Ureter (tissue), 1 donor: ENCODE measurements around the gene CXADR. TPM values are rescaled to one million over a fixed set of nuclear protein-coding genes. Genes with fewer than 3 reads are reported as not detected.
A peak's percentile ranks its signal among the peaks of the same experiment; 100 is the strongest.

ENCODE experiments used
- DNase-seq: peaks from one replicate; pipeline ENCODE4 v3.0.0-alpha.2; 2020; ENCODE audit warnings: low spot score
- total RNA-seq: library from RNA; stranded (reverse); gene quantifications from one replicate; pipeline ENCODE4 v1.2.4, GENCODE V29; 2023
- donor health status: DM: yes; HTN: yes; CAD: no.

Gene CXADR
- total RNA-seq, 1 donor from 2014 or later, result 80.8 TPM

- no peak for DNase-seq
Measured at GRCh38 chr21:17607684-17608083, 94.8 kb downstream of the CXADR start.

GRCh38 chr21:17609681-17610080 lies 96.8 kb downstream of the CXADR start:
- no peak for DNase-seq

GRCh38 chr21:17610911-17611310 lies 98.1 kb downstream of the CXADR start:
- no peak for DNase-seq

GRCh38 chr21:17611414-17612022 lies 98.7 kb downstream of the CXADR start:
- DNase-seq, result peak; percentile 81

GRCh38 chr21:17612023-17612564 lies 99.3 kb downstream of the CXADR start:
- DNase-seq, result peak; percentile 59

- DNase-seq, result peak; percentile 83
Measured at GRCh38 chr21:17612565-17613241, 99.9 kb downstream of the CXADR start, which contains the start of gene BTG3. Gene BTG3, minus strand, starts transcription at chr21:17612901. Its CDS starts 3,757 bp downstream, at chr21:17609144.

GRCh38 chr21:17613242-17613676 lies 100.4 kb downstream of the CXADR start:
- DNase-seq, result peak; percentile 52

DNA sequence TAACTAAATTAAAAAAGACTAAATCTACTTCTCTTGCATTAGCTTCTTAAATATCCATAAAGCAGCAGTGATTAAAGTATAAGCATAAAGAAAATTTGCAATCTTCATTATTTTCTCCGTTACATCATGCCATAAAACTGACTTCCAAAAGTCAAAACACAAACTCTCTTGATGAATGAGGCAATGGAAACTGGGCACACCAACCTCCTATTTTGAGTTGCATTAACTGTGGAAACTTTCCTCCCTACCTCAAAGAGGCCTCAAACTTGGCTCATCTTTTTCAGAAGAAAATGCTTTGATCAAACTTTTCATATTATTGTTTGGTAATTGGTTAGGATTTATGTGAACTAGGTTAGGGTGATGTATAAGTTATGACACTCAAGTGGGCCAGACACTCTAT lies 104.0 kb downstream of the CXADR start:
- no peak for DNase-seq

DNA sequence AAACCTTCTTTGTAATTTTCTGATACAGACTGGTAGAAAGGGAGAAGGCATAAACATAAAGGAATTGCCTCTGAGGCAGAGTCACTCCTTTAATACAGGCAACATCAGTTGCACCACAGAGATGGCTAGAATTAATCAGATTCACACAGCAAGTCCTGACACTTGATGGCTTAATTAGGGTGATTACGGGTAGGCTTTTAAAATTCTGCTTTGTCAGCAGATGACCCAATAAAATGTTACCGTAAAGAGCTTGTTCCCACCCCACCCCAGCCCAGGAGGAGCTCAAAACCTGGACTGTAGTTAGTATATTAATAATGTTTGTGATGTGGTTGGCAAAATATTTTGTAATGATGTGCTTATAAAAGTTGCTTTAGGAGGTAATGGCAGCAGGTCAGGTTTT lies 109.2 kb downstream of the CXADR start:
- no peak for DNase-seq

GRCh38 chr21:17631195-17631594 lies 118.4 kb downstream of the CXADR start:
- no peak for DNase-seq

DNA sequence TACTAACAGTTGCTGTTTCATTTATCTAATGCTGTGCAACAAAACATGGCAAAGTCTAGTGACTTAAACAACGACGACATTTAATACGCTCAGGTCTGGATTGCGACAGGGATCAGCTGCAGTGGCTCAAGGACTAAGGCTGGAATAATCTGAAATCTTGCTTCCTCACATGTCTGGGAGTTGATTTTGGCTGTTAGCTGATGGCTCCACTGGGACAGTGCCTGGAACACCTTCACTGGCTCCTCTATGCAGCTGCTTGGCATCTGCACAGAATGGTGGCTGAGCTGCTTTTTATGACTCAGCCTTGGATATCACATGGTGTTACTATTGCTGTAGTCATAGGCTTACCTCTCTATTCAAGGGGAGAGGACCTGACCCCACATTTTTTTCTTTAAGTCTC lies 123.9 kb downstream of the CXADR start:
- no peak for DNase-seq

GRCh38 chr21:17640821-17641220 lies 128.0 kb downstream of the CXADR start:
- DNase-seq, result no peak

Other genes with a start within 250 kb of the CXADR start
- gene BTG3, start 99.9 kb downstream of the CXADR start, total RNA-seq, result 29.7 TPM